ENCODE results near the gene CLIP4.

DNA sequence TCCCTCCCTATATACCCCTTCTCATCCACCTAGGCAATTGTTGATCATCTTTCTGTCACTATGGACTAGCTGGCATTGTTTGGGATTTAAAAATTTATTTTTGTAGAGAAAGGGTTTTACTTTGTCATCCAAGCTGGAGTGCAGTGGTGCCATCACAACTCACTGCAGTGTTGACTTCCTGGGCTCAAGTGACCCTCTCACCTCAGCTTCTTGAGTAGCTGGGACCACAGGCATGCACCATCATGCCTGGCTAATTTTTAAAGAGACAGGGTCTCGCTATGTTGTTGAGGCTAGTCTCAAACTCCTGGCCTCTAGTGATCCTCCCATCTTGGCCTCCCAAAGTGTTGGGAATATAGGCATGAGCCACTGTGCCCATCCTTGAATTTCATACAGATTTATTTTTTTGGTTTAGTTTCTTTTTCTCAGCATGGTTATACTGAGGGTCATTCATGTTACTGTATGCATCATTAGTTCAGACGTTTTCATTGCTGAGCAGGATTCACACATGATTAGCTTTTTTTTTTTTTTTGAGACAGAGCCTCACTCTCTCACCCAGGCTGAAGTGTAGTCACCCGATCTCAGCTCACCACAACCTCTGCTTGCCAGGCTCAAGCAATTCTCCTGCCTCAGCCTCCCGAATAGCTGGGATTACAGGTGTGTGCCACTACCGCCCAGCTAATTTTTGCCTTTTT, 32.3 kb upstream of the CLIP4 start:
- TF ChIP-seq, protein P1, sequence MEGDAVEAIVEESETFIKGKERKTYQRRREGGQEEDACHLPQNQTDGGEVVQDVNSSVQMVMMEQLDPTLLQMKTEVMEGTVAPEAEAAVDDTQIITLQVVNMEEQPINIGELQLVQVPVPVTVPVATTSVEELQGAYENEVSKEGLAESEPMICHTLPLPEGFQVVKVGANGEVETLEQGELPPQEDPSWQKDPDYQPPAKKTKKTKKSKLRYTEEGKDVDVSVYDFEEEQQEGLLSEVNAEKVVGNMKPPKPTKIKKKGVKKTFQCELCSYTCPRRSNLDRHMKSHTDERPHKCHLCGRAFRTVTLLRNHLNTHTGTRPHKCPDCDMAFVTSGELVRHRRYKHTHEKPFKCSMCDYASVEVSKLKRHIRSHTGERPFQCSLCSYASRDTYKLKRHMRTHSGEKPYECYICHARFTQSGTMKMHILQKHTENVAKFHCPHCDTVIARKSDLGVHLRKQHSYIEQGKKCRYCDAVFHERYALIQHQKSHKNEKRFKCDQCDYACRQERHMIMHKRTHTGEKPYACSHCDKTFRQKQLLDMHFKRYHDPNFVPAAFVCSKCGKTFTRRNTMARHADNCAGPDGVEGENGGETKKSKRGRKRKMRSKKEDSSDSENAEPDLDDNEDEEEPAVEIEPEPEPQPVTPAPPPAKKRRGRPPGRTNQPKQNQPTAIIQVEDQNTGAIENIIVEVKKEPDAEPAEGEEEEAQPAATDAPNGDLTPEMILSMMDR (conservative IDR thresholded peaks at IDR 0.05; ENCODE audit: low read depth in 2 of 2): no peak
- TF ChIP-seq, protein P2, sequence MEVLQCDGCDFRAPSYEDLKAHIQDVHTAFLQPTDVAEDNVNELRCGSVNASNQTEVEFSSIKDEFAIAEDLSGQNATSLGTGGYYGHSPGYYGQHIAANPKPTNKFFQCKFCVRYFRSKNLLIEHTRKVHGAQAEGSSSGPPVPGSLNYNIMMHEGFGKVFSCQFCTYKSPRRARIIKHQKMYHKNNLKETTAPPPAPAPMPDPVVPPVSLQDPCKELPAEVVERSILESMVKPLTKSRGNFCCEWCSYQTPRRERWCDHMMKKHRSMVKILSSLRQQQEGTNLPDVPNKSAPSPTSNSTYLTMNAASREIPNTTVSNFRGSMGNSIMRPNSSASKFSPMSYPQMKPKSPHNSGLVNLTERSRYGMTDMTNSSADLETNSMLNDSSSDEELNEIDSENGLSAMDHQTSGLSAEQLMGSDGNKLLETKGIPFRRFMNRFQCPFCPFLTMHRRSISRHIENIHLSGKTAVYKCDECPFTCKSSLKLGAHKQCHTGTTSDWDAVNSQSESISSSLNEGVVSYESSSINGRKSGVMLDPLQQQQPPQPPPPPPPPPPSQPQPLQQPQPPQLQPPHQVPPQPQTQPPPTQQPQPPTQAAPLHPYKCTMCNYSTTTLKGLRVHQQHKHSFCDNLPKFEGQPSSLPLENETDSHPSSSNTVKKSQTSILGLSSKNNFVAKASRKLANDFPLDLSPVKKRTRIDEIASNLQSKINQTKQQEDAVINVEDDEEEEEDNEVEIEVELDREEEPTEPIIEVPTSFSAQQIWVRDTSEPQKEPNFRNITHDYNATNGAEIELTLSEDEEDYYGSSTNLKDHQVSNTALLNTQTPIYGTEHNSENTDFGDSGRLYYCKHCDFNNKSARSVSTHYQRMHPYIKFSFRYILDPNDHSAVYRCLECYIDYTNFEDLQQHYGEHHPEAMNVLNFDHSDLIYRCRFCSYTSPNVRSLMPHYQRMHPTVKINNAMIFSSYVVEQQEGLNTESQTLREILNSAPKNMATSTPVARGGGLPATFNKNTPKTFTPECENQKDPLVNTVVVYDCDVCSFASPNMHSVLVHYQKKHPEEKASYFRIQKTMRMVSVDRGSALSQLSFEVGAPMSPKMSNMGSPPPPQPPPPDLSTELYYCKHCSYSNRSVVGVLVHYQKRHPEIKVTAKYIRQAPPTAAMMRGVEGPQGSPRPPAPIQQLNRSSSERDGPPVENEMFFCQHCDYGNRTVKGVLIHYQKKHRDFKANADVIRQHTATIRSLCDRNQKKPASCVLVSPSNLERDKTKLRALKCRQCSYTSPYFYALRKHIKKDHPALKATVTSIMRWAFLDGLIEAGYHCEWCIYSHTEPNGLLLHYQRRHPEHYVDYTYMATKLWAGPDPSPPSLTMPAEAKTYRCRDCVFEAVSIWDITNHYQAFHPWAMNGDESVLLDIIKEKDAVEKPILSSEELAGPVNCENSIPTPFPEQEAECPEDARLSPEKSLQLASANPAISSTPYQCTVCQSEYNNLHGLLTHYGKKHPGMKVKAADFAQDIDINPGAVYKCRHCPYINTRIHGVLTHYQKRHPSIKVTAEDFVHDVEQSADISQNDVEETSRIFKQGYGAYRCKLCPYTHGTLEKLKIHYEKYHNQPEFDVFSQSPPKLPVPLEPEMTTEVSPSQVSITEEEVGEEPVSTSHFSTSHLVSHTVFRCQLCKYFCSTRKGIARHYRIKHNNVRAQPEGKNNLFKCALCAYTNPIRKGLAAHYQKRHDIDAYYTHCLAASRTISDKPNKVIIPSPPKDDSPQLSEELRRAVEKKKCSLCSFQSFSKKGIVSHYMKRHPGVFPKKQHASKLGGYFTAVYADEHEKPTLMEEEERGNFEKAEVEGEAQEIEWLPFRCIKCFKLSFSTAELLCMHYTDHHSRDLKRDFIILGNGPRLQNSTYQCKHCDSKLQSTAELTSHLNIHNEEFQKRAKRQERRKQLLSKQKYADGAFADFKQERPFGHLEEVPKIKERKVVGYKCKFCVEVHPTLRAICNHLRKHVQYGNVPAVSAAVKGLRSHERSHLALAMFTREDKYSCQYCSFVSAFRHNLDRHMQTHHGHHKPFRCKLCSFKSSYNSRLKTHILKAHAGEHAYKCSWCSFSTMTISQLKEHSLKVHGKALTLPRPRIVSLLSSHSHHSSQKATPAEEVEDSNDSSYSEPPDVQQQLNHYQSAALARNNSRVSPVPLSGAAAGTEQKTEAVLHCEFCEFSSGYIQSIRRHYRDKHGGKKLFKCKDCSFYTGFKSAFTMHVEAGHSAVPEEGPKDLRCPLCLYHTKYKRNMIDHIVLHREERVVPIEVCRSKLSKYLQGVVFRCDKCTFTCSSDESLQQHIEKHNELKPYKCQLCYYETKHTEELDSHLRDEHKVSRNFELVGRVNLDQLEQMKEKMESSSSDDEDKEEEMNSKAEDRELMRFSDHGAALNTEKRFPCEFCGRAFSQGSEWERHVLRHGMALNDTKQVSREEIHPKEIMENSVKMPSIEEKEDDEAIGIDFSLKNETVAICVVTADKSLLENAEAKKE (CRISPR knock-in tag; IDR thresholded peaks at IDR 0.05): no peak
- TF ChIP-seq JUNB (IDR thresholded peaks at IDR 0.05; ENCODE audit: unreplicated experiment) (no peak), POLR2AphosphoS5 (IDR thresholded peaks at IDR 0.05; ENCODE audit: low read depth) (no peak), CREB1 (CRISPR knock-in tag; IDR thresholded peaks at IDR 0.05; ENCODE audit: low read depth) (no peak), EZH2phosphoT487 (IDR thresholded peaks at IDR 0.05; ENCODE audit: unreplicated experiment) (no peak), EZH2 (IDR thresholded peaks at IDR 0.05; ENCODE audit: low read depth, unreplicated experiment) (no peak), NANOG (IDR thresholded peaks at IDR 0.05; ENCODE audit: borderline replicate concordance) (no peak)
- TF ChIP-seq, protein P3, sequence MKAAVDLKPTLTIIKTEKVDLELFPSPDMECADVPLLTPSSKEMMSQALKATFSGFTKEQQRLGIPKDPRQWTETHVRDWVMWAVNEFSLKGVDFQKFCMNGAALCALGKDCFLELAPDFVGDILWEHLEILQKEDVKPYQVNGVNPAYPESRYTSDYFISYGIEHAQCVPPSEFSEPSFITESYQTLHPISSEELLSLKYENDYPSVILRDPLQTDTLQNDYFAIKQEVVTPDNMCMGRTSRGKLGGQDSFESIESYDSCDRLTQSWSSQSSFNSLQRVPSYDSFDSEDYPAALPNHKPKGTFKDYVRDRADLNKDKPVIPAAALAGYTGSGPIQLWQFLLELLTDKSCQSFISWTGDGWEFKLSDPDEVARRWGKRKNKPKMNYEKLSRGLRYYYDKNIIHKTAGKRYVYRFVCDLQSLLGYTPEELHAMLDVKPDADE (IDR thresholded peaks at IDR 0.05): no peak
